HCT116 (cell line): ENCODE measurements around the gene GPC4. TPM values are rescaled to one million over a fixed set of nuclear protein-coding genes. Genes with fewer than 3 reads are reported as not detected.

Experiments used
- ATAC-seq: fragments of 200-7000 bp; cut with Tn5 transposase; 2 replicates; pipeline ENCODE4 v1.9.1; 2020; ENCODE audit warnings: mild to moderate bottlenecking, moderate library complexity
- BruUV-seq: library from RNA; stranded (reverse); fragments of 400-500 nt; replicated peaks from 2 replicates; lab custom pipeline; 2021; lab: Mats Ljungman, UMichigan
- CTCF ChIA-PET: fragments of 300-600 bp; sonication (Branson Sonifier 250); formaldehyde crosslinking; loops from one replicate; lab custom pipeline; 2021; ENCODE audit warnings: antibody characterized with exemption; lab: Charles Lee
- POLR2A ChIA-PET: fragments of 300-600, 350-600 bp; sonication (Branson Sonifier 250); formaldehyde crosslinking; loops from one replicate; lab custom pipeline; 2021; ENCODE audit warnings: antibody characterized with exemption; lab: Charles Lee
- RAD21 ChIA-PET, 2 experiments: fragments of 300-600 bp; sonication (Branson Sonifier 250); formaldehyde crosslinking; loops; one replicate each; lab custom pipeline; 2023; ENCODE audit warnings: low total read pairs in 2 of 2; ENCODE audit not compliant: uncharacterized antibody in 2 of 2, unreplicated experiment in 2 of 2, low non-redundant PET in 1 of 2; lab: Charles Lee
- DNase-seq: peaks from one replicate; pipeline ENCODE4 v3.0.0-alpha.2; 2010; ENCODE audit warnings: low read depth, low spot score
- H2AFZ ChIP-seq: fragments of 200-600 bp; shearing (Covaris generic), sonication (generic); 2 replicates; pipeline ENCODE4 v1.6.1; 2017; ENCODE audit warnings: low read depth, mixed run types, mixed read lengths, antibody characterized with exemption, low read length; ENCODE audit not compliant: poor library complexity, severe bottlenecking
- H3K27ac ChIP-seq: 2 replicates; pipeline ENCODE4 v1.5.1; 2012; ENCODE audit warnings: low read depth, low read length
- H3K27me3 ChIP-seq: fragments of 200-600 bp; sonication (generic); 2 replicates; pipeline ENCODE4 v1.6.1; 2016; ENCODE audit warnings: mixed run types, low read length, mixed read lengths; ENCODE audit not compliant: insufficient read depth
- H3K36me3 ChIP-seq, 2 experiments: fragments of 200-500 bp in 1 of 2; fragments of 200-600 bp in 1 of 2; sonication (Bioruptor generic) in 1 of 2; sonication (generic) in 1 of 2; 2 replicates each; pipeline versions ENCODE4 v1.5.1 to v1.6.1; 2014 to 2016; ENCODE audit warnings: low read length in 2 of 2, inconsistent platforms in 1 of 2, mixed read lengths in 1 of 2, mixed run types in 1 of 2; ENCODE audit not compliant: insufficient read depth in 2 of 2, control insufficient read depth in 1 of 2
- H3K4me1 ChIP-seq, 2 experiments: fragments of 200-600 bp in 1 of 2; sonication (generic) in 1 of 2; 2 replicates each; pipeline versions ENCODE4 v1.5.1 to v1.6.1; 2012 to 2017; ENCODE audit warnings: low read length in 2 of 2, inconsistent platforms in 1 of 2, mild to moderate bottlenecking in 1 of 2, mixed read lengths in 1 of 2, mixed run types in 1 of 2, moderate library complexity in 1 of 2; ENCODE audit not compliant: insufficient read depth in 2 of 2, control insufficient read depth in 1 of 2
- H3K4me2 ChIP-seq: fragments of 200-600 bp; sonication (generic); 2 replicates; pipeline ENCODE4 v1.6.1; 2017; ENCODE audit warnings: mixed run types, low read length, mixed read lengths
- H3K4me3 ChIP-seq, 2 experiments: fragments of 200-600 bp in 1 of 2; sonication (generic) in 1 of 2; replicated peaks in 1 of 2; 2 replicates each; pipeline ENCODE4 v1.5.1; 2011 to 2016; ENCODE audit warnings: low read length in 2 of 2, control low read depth in 1 of 2, low read depth in 1 of 2, mild to moderate bottlenecking in 1 of 2, mixed read lengths in 1 of 2, mixed run types in 1 of 2
- H3K79me2 ChIP-seq: fragments of 200-600 bp; sonication (generic); 2 replicates; pipeline ENCODE4 v1.6.1; 2017; ENCODE audit warnings: mild to moderate bottlenecking, mixed run types, low read length, moderate library complexity, mixed read lengths; ENCODE audit not compliant: insufficient read depth
- H3K9ac ChIP-seq: fragments of 200-600 bp; sonication (generic); 2 replicates; pipeline ENCODE4 v1.6.1; 2016; ENCODE audit warnings: low read length, mixed read lengths
- H3K9me2 ChIP-seq: fragments of 200-600 bp; sonication (generic), shearing (Covaris generic); 2 replicates; pipeline ENCODE4 v1.6.1; 2017; ENCODE audit warnings: mixed run types, mild to moderate bottlenecking, moderate library complexity; ENCODE audit not compliant: insufficient read depth
- H3K9me3 ChIP-seq, 2 experiments: fragments of 200-500 bp in 1 of 2; fragments of 200-600 bp in 1 of 2; sonication (Bioruptor generic) in 1 of 2; sonication (generic) in 1 of 2; 2 replicates each; pipeline ENCODE4 v1.6.1; 2014 to 2017; ENCODE audit warnings: low read length in 2 of 2, mixed read lengths in 2 of 2, inconsistent platforms in 1 of 2, low read depth in 1 of 2, mild to moderate bottlenecking in 1 of 2, mixed run types in 1 of 2, moderate library complexity in 1 of 2; ENCODE audit not compliant: control insufficient read depth in 1 of 2, insufficient read depth in 1 of 2
- H4K20me1 ChIP-seq: fragments of 200-600 bp; sonication (generic), shearing (Covaris generic); 2 replicates; pipeline ENCODE4 v1.6.1; 2017; ENCODE audit warnings: mixed run types, mild to moderate bottlenecking, moderate library complexity; ENCODE audit not compliant: insufficient read depth
- EGR1 ChIP-seq: IDR thresholded peaks from 2 replicates; pipeline ENCODE4 v1.6.1; 2012; ENCODE audit warnings: low read depth
- ELF1 ChIP-seq: IDR thresholded peaks from 2 replicates; pipeline ENCODE4 v1.6.1; 2012; ENCODE audit warnings: low read depth, borderline replicate concordance
- EZH2 ChIP-seq: fragments of 200-600 bp; sonication (generic); IDR thresholded peaks from 2 replicates; pipeline ENCODE4 v1.6.1; 2017; ENCODE audit warnings: antibody characterized with exemption, mixed run types
- FOSL1 ChIP-seq: IDR thresholded peaks from 2 replicates; pipeline ENCODE4 v1.6.1; 2012; ENCODE audit warnings: low read depth
- POLR2AphosphoS5 ChIP-seq: IDR thresholded peaks from 2 replicates; pipeline ENCODE4 v1.6.1; 2011; ENCODE audit warnings: mild to moderate bottlenecking, low read depth, low read length, moderate library complexity
- REST ChIP-seq: IDR thresholded peaks from 2 replicates; pipeline ENCODE4 v1.6.1; 2012; ENCODE audit warnings: low read depth
- SIN3A ChIP-seq: IDR thresholded peaks from 2 replicates; pipeline ENCODE4 v1.6.1; 2012; ENCODE audit warnings: low read depth
- SRF ChIP-seq: IDR thresholded peaks from 2 replicates; pipeline ENCODE4 v1.6.1; 2012; ENCODE audit warnings: low read depth
- ZFX ChIP-seq: fragments of 450-650 bp; IDR thresholded peaks from 2 replicates; pipeline ENCODE4 v1.6.1; 2017
- ZNF274 ChIP-seq: fragments of 200-500 bp; sonication (Bioruptor generic); IDR thresholded peaks from 2 replicates; pipeline ENCODE4 v1.6.1; 2014; ENCODE audit warnings: mild to moderate bottlenecking, low read depth, low read length, inconsistent platforms
- intact Hi-C: fragments of 100-400 bp; cut with micrococcal nuclease; formaldehyde crosslinking; loops from 2 replicates; pipeline ENCODE4 v1.10.0; 2022
- total RNA-seq: library from RNA; stranded (reverse); gene quantifications from one replicate; pipeline ENCODE4 v1.2.1, GENCODE V29; 2021; ENCODE audit not compliant: unreplicated experiment

GPC4 gene
- total RNA-seq, 1 experiment from 2014 or later, result 9.7 TPM

DNA sequence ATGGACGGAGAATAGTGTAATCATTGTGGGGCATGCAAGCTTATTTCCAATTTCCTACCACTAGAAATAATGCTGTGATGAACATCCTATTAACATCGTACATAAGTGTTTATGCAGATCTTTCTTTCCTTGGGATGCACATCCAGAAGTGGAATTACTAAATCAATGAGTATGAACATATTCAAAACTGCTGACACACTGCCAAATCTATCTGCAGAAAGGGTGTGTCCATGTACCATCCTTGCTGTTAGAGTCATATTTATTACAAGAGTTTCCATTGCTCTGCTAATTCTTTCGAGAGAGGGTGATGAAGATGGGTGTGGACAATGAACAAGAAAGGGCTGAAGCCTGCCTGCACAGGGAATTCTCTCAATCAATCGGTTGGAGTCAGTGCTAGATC is 82.6 kb downstream of the GPC4 start:
- no peaks in the 10 kb centered on the region for H3K9me3 ChIP-seq
- ATAC-seq, result no peak
- no peak for DNase-seq
- no peaks in the 10 kb centered on the region for H3K9me2 ChIP-seq
- H3K4me3 ChIP-seq, result no peak overlapping the region
- BruUV-seq, result no TSS peak
- H3K4me1 ChIP-seq, result no peaks in the 10 kb centered on the region
- H3K36me3 ChIP-seq, result no peaks in the 10 kb centered on the region
- no peaks in the 10 kb centered on the region for H4K20me1 ChIP-seq
- H3K9ac ChIP-seq, result no peak overlapping the region
- TF ChIP-seq FOSL1 (no peak), ELF1 (no peak), REST (no peak), ZFX (no peak), EGR1 (no peak)
- ChIA-PET CTCF (interaction anchor here (3.3 kb wide), 1 partner anchor 338 kb away, joined by 29 read pairs; no protein-coding TSS in a partner anchor), POLR2A (no interaction called here), RAD21 (no interaction called here)
- H3K27ac ChIP-seq, result no peak overlapping the region
- H3K4me2 ChIP-seq, result no peak overlapping the region
- H2AFZ ChIP-seq, result no peak overlapping the region
- intact Hi-C loops, result no loop called here
- no peaks in the 10 kb centered on the region for H3K79me2 ChIP-seq
- no peaks in the 10 kb centered on the region for H3K27me3 ChIP-seq

GRCh38 chrX:133330956-133331355 is 84.3 kb downstream of the GPC4 start:
- BruUV-seq, result no TSS peak
- no peaks in the 10 kb centered on the region; a peak in 1 of 4 replicates for H3K4me1 ChIP-seq
- H3K4me2 ChIP-seq, result no peak overlapping the region
- RAD21 ChIA-PET, result no interaction called here
- no peaks in the 10 kb centered on the region for H3K36me3 ChIP-seq
- ATAC-seq (no peak), DNase-seq (no peak)
- no peaks in the 10 kb centered on the region for H4K20me1 ChIP-seq
- H3K9me2 ChIP-seq, result no peaks in the 10 kb centered on the region
- POLR2A ChIA-PET, result no interaction called here
- intact Hi-C loops, result no loop called here
- H3K9ac ChIP-seq, result no peak overlapping the region
- no peak overlapping the region for H3K4me3 ChIP-seq
- no peak for TF ChIP-seq SRF
- TF ChIP-seq ZNF274, result no peak
- TF ChIP-seq SIN3A, result no peak
- no peak for TF ChIP-seq EGR1
- TF ChIP-seq EZH2, result no peak
- TF ChIP-seq POLR2AphosphoS5, result no peak
- no peak overlapping the region for H3K27ac ChIP-seq
- CTCF ChIA-PET, result no interaction called here
- H2AFZ ChIP-seq, result no peak overlapping the region
- H3K79me2 ChIP-seq, result no peaks in the 10 kb centered on the region
- H3K27me3 ChIP-seq, result no peaks in the 10 kb centered on the region
- H3K9me3 ChIP-seq, result no peaks in the 10 kb centered on the region
